Omental fat pad (tissue), 4 donors: ENCODE data around the gene FIZ1. TPM values are rescaled to one million over a fixed set of nuclear protein-coding genes. Genes with fewer than 3 reads are reported as not detected.

Experiments used
- ATAC-seq: fragments of 150-250 bp; one replicate; pipeline ENCODE4 v1.9.1; 2016; ENCODE audit warnings: mild to moderate bottlenecking, moderate library complexity; ENCODE audit not compliant: low FRiP score
- DNase-seq: peaks from one replicate; pipeline ENCODE4 v3.0.0-alpha.2; 2019; ENCODE audit warnings: low spot score
- CTCF ChIP-seq, 3 donors: fragments of 450-650 bp; IDR thresholded peaks; one replicate each; pipeline ENCODE4 v1.5.1; 2016 to 2017; ENCODE audit warnings: antibody characterized with exemption in 3 of 3, mild to moderate bottlenecking in 3 of 3, moderate library complexity in 2 of 3
- total RNA-seq, 4 donors: library from RNA; depleted of rRNA; stranded (reverse); fragments of >200 nt; gene quantifications; one replicate each; pipeline ENCODE4 v1.1.0, GENCODE V29; 2016

The FIZ1 gene
- total RNA-seq, 4 donors from 2014 or later, result 4.2 to 7.1 (median 5.0) TPM

- DNase-seq (no peak), ATAC-seq (no peak)
- TF ChIP-seq CTCF (IDR thresholded peaks at IDR 0.05), result no peak
These were observed 14.1 kb upstream of the FIZ1 start for GRCh38 chr19:55613396-55613795.

GRCh38 chr19:55611983-55612645, 12.8 kb upstream of the FIZ1 start:
- no peak for TF ChIP-seq CTCF (IDR thresholded peaks at IDR 0.05)

GRCh38 chr19:55611300-55611982, 12.1 kb upstream of the FIZ1 start:
- TF ChIP-seq CTCF (IDR thresholded peaks at IDR 0.05), result no peak
- ATAC-seq (no peak), DNase-seq (no peak)

More at GRCh38 chr19:55611983-55612645, 12.8 kb upstream of the FIZ1 start:
- DNase-seq (no peak), ATAC-seq (no peak)

GRCh38 chr19:55609326-55609725, 10.0 kb upstream of the FIZ1 start:
- ATAC-seq (no peak), DNase-seq (no peak)
- TF ChIP-seq CTCF (IDR thresholded peaks at IDR 0.05), result no peak

GRCh38 chr19:55606817-55607216, 7.5 kb upstream of the FIZ1 start:
- no peak for ATAC-seq
- DNase-seq, result no peak
- no peak for TF ChIP-seq CTCF (IDR thresholded peaks at IDR 0.05)

- no peak for TF ChIP-seq CTCF (IDR thresholded peaks at IDR 0.05)
- no peak for DNase-seq
- ATAC-seq, result no peak
These were observed 7.1 kb upstream of the FIZ1 start for GRCh38 chr19:55606471-55606787.
